ENCODE data around the gene DDX3X.
"Not testable (repeated sequence)": the region's sequence is repeated elsewhere in the genome, so short reads cannot be mapped to it uniquely, and the experiment has no call there.

The DDX3X gene

DNA sequence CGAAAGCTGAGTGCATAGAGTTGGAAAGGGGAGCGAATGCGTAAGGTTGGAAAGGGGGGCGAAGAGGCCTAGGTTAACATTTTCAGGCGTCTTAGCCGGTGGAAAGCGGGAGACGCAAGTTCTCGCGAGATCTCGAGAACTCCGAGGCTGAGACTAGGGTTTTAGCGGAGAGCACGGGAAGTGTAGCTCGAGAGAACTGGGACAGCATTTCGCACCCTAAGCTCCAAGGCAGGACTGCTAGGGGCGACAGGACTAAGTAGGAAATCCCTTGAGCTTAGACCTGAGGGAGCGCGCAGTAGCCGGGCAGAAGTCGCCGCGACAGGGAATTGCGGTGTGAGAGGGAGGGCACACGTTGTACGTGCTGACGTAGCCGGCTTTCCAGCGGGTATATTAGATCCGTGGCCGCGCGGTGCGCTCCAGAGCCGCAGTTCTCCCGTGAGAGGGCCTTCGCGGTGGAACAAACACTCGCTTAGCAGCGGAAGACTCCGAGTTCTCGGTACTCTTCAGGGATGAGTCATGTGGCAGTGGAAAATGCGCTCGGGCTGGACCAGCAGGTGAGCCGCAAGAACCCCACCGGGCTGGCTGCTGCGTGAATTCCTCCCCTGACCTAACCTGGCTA is at the start of gene DDX3X:
DDX3X (plus strand) TSS at position 419 of the 619 bp plus-strand sequence; CDS start at position 510, 91 bp downstream.
- peak; percentile 76 for DNase-seq

DNA sequence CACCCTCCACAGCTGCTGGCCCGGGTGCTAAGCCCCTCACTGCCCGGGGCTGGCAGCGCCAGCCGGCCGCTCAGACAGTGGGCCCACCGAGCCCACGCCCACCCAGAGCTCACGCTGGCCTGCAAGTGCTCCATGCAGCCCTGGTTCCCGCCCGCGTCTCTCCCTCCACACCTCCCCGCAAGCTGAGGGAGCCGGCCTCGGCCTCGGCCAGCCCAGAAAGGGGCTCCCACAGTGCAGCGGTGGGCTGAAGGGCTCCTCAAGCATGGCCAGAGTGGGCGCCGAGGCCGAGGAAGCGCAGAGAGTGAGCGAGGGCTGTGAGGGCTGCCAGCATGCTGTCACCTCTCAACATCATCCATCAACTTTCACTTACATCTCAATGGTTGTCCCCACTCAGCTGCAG is 48.0 kb upstream of the DDX3X start:
- DNase-seq, result not testable (repeated sequence)

DNA sequence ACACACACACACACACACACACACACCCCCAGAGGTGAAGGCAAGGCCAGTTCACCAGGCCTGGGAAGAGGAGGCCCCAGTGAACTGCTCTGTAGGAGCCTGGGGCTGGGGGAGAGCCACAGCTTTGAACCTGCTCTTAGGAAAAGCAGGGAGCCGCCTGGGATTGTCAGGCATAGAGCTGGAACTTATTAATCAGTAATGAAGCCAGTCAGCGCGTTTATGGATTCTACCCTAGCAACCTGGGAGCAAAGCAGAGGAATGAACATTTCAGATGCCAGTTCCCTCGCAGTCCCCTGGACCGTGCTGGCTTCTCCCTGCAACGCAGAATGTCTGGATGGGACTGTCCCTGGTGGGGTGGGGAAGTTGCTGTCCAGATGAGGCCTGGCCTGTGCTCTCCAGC is 45.3 kb upstream of the DDX3X start:
- DNase-seq, result no peak

DNA sequence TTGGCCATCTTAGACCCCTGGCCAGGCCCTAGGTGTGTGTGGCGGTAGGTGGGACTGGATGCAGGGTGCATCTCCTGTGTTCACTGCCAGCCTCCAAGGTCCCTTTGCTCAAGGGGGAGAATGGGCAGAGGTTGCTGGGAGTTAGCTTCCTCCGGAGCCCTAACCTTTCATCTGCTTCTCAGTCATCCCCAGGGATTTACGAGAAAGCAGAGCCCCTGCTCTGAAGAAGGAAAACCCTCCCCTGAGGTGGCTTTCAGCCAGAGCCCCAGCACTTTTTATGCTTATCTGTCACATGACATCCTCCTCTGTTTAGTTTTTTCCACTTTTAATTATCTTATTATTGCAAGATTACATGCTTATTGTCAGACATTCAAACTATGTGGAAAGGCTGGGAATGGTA is 44.9 kb upstream of the DDX3X start:
- DNase-seq, result no peak

DNA sequence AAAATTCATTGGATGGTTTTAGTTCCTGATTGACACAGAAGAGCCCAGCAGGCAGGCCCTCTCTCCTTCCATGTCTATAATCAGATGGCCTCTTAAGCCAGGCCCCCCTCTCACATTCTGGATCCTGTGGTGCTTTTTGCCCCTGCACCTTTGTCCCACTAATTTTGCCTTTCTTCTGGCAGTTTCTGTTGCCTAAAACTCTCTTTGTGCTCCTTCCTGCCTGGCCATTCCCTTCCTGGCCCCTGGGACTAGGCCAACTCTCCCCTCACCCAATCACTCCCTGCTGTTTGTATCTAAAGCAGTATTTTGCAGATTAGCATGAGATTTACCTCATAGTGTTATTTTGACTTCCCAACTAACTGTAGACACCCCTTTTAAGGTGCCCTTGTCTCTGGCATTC is 42.7 kb upstream of the DDX3X start:
- DNase-seq, result no peak

DNA sequence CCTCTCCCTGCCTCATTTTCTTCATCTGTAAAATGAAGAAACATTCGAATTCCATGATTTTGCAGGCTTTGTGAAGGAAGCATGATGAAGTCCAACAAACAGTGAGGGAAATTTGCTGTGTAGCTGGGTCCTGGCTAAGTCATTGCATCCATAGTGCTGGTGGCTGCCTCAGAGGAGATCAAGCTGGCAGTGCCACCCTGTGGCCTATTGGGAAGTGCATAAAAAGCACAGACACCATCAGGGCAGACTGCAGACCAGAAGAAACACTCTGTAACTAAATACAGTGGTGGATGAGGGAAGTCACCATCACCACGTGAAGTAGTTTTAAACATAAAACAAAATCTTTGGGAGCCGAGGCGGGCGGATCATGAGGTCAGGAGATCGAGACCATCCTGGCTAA is 40.7 kb upstream of the DDX3X start:
- DNase-seq, result no peak

DNA sequence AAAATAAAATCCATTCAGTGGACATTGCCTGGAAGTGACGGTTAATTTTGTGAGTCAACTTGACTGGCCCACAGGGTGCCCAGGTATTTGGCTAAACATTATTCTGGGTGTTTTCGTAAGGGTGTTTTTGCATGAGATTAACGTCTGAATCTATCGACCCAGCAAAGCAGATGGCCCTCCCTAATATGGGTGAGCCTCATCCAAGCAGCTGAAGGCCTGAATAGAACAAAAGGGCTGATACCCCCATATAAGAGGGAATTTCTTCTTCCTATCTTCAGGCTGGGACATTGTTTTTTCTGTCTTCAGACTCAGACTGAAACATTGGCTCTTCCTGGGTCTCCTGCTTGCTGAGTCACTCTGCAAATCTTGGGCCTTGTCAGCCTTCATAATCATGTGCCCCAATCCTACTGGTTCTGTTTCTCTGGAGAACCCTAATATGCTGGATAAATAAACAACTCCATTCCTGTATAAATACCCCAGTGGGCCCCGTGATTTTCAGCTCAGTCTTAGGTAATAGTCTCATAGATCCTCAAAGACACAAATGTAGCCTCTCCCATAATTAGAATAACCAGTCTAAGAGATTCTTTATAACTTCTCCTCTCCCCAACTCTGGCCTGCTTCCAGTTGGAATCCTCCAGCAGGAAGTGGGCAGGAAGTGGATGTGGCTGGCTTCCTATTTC is 33.1 kb upstream of the DDX3X start:
- DNase-seq, result no peak

DNA sequence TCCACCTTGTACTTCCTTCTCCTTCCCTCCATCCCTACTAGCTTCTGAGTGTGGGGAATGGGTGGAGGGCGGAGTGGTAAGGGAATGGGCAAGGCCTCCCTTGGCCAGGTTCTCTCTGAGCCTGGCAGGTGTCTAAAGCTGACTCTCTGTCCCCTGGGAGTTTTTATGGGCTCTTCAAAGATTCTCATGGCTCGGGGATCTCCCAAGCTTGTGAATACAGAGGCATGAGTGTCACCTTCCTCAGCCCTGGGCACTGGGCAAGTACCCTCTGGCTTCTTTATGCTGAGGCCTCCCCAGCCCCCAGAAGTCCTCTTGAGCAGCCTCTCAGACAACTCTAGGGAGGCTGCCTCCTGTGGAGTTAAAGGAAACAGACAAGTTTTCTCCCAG is 32.5 kb upstream of the DDX3X start:
- DNase-seq, result no peak

DNA sequence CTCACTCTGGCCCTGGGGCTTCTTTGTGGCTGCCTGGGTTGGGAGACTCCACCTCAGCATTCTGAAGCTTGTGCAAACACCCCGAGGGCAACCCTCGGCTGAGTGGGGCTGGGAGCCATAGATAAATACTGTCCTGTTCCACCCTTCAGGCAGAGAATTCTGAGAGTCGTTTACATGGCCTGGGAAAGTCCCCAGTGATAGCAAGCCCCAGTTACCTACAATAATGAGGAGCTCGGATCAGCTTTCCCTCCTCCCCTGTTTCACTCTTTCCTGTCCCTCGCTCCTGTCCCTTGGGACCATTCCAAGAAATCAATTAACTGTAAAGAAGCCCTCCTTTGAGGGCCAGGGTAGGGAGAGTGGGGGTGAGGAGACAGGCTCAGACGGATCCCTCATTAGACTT is 31.6 kb upstream of the DDX3X start:
- DNase-seq, result no peak

DNA sequence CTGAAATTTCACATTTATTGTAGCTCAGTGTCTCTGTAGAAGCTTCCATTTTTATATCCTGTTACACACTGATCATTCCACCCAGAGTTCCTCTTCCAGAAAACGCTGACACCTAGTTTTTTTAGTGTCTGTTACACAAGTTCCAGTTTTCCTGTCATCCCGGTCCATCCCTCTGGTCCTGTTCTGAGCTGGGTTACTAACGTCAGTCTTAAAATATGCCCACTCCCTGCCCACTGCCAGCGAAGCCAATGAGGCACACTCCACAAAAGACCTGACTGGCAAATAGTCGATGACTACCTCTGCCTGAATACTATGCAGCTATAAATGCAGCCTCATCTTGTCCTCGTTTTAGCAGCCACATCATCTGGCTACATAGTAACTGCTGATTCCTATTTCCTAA is 30.9 kb upstream of the DDX3X start:
- no peak for DNase-seq

DNA sequence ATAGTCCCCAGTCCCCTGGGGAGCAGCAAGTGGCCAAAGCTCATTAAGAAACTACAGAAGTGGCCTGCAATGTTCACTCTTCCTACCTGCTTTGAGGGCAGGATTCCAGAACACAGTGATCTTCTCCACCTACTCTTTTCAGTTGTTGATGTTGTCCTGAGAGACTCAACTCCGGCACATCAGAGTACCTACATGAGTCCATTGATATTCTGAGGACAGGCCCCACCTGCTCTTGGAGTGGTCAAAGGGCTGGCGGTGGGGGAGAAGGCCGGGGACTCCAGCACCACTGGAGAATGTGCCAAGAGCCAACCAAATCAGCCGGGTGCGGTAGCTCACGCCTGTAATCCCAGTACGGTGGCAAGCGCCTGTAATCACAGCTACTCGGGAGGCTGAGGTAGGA is 29.8 kb upstream of the DDX3X start:
- no peak for DNase-seq

DNA sequence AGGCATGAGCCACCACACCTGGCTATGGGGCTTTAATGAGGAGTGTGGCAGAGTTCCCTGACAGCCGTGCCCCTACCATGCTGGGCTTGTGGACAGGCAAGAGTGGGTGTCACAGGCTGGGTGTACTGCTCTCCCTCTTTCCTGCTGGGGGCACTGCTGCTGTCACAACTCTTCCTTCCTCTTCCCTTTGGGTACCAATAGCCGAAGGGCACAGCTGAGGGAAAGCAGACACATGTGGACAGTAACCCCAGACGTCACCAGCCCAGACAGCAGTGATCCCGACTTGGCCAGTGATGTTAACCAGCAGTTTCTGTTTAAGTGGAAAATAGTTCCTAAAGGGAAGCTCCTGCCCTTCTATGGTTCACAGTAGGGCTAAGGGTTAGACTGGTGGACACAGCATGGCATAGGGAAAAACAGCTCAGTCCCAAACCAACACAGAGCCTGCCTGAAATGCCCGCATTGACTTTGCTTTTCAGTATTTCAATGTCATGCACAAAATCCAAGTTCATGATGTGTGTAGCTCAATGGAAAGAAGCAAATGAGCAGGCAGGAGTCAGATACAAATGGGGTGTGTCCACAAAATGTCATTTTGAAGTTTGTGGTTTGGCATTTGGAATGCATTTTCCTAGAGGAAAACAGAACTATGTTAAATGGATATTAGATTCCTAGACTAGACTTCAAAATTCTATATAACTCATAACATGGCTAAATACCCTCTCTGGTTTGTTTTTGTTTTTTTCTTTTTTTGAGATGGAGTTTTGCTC is 24.9 kb upstream of the DDX3X start:
- DNase-seq, result no peak

DNA sequence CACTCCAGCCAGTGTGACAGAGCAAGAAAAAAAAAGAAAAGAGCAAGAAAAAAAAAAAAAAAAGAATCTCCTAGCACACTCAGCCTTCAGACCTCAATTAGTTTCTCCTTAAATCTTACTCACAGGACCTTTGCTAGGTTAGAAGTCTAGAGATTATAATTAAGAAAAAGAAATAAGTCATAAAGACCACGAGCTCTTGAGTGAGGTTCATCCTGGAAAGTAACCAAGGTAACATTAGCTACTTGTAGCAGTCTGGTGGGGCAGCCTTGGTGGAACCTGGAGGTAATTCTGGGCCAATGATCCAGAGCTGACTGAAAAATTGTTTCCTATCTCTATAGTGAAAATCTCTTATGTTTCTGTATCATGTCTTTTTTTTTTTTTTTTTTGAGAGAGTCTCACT is 21.2 kb upstream of the DDX3X start:
- no peak for DNase-seq

DNA sequence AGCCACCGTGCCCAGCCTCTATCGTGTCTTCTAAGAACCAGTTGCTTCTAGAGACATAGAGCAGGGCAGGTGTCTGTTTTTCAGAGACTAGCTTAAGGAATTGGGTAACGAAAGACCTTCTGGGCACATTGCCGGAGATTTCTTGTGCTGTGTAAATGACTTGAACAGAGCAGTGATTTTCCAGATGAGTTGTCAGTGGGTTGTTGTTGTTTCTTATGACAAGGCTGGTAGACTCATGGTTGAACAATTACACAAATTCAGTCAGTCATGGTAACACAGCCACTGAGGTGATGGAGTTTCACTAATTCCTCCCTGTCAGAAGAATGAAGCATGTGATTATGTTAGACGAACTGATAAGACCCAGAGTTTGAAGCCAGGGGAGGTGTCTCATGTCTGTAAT is 20.5 kb upstream of the DDX3X start:
- DNase-seq, result no peak

DNA sequence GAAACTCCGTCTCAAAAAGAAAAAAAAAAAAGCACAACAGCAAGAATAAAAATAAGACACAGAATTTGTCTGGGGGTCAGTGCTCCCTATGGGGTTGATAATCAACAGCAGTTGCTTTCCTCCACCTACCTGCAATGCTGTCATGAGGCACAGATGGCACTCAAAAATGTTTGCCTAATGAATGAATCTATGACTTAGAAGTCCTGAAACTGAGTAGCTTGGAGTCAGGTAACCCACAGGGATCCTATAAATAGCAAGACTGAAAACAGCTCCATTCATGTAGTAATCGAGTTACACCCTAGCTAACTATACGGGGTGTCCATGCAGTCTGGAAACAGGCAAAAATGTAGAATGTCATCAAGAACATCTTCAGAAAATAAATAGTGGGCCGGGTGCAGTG is 19.8 kb upstream of the DDX3X start:
- DNase-seq, result no peak

DNA sequence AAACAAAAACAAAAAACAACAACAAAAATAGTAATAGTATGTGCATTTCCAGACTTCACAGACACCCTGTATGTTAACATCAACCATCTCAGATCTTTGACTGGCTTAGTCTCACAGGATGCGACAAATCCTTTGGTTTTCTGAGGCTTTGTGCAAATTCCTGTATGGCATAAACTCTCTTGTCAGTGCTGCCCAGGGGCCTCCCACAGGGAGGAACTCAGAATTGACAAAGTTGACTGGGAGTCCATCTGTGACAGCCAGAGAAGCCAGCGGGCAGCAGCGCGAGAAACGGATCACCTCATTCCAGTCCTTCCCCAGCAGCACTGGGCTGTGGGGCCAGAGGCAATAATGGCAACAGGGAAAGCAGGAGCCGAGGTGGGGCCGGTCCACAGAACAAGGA is 19.1 kb upstream of the DDX3X start:
- DNase-seq, result no peak

DNA sequence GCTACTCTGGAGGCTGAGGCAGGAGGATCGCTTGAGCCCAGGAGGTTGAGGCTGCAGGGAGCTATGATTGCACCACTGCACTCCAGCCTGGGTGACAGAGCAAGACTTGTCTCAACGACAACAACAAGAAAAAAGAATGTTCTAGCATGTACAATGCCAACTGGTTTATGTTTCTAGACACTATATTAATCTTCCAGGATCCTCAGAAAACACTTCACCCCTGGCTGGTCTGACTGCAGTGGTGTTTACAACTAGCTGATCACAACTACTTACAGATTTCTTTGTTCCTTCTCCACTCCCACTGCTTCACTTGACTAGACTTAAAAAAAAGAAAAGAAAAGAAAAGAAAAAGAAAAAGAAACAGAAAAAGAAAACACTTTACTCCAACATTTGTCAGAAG is 17.7 kb upstream of the DDX3X start:
- DNase-seq, result not testable (repeated sequence)

DNA sequence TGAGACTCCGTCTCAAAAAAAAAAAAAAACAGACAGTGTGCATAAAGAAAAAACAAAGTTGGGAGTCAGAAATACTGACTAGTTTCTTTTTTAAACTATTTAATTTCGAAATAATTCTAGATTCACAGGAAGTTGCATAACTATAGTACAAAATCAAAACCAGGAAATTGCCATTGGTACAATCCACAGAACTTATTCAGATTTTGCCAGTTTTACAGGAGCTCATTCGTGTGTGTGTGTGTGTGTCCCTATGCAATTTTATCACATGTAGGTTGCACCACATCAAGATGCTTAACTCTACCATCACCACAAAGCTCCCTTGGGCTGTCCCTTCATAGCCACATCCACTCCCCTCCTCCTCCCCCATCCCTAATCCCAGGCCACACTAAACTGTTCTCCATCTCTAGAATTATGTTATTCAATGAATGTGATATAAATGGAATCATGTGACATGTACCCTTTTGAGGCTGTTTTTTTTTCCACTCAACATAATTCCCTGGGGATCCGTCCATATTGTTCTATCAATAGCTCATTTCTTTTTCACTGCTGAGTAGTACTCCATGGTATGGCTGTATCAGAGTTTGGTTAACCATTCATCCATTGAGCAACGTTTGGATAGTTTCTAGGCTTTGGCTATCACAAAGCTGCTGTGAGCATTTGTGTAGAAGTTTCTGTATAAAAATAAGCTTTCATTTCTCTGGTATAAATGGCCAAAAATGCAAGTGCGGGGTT is 16.3 kb upstream of the DDX3X start:
- no peak for DNase-seq

DNA sequence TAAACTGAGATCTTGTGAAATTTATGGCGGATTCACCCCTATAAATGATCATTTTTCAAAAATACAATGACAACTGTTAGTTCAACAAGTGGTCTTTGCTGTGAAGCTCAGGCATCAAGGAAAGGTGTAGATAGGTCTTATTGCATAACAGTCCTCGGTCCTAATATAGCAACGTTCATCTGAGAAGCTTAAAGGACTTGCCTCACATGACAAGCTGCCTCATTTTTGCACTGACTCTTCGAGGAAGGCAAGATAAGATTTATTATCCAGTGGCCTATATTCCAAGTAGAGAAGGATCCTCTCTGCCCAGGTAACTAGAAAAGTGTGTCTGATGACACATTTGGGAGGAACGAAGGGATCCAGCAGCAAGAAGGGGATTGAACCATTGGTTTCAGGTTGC is 13.6 kb upstream of the DDX3X start:
- DNase-seq, result no peak

DNA sequence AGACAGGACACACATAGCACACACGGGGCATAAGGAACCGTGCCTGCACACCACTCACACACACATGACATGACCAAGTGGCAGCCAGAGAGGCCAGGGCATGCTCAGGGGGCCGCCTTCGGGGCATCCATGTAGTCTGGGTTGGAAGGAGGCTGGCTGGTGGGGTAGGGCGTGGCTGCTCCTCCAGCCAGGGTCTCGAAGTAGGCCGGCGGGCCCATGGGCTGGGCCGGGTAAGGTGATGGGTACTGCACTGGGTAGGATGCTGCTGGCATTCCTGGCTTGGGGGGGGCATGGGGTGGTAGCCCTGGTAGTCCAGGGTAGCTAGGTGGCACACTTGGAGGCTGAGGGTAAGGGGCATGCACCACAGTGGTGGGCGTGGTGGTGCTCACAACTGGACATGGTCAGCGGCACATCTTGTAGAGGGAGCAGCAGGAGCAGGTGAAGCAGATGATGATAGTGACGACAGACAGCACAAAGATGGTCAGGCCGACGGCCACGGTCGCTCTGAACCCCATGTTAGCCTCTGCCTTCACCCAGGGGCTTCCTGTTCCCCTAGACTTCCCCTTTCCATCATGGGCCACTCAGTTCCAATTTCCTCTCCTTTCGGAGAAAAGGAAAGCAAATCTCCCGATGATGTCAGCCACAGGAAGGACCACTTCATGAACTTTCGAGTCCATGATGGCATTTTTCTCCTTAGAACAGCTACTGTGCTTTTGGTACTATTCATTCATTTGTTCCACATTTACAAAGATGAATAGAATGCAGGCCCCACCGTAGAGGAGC is 10.9 kb upstream of the DDX3X start:
- no peak for DNase-seq

DNA sequence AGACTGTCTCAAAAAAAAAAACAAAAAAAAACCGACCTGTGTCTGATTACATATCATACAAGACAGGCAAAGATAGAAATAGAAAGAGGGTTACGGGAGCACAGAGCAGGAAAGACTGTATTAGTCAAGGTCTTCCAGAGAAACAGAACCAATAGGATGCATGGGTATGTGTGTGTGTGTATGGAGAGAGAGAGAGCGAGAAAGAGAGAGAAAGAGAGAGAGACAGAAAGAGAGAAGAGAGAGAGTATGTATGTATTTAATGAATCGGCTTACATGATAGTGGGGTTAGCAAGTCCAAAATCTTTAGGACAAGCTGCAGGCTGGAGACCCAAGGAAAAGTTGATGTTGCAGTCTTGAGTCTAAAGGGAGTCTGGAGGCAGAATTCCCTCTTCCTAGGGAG is 7.5 kb upstream of the DDX3X start:
- no peak for DNase-seq

DNA sequence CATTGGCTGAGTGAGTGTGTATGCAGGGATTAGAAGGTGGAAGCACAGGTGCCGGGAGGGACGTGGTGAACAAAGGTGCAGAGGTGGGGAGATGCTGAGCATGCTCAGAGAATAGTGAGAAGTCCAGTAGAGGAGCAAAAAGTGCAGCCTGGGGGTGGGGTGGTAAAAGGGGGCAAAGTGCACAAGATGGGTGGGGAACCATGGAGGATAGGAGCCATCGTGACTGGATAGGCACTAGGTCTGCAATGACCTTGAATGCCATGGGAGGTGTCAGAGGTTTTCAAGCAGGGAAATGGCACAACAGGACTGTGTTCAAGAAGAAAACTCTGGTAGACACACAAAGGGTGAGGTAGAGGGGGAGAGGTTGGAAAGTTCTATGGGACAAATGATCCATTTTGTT is 6.6 kb upstream of the DDX3X start:
- DNase-seq, result no peak

DNA sequence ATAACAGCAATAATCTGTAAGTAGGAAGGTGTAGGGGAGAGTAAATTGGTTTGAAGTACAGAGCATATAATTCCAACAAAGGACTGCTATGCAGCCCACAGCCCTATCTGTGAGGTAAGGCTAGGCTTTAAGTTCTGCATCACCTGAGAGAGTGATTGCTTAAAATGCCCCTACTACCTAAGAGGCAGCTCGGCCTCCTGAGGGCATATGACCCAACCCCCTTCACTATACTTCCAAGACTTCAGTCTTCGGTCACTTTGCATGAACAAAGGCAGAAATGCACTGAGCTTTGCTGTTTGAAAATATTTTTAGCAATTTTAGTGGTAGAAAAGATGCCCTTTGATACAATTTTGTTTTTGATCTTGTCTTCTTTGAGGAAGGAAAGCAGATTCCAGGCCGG is 4.9 kb upstream of the DDX3X start:
- DNase-seq, result no peak

All from COR-L47 (cell line).